DOHH2 (cell line): Measurements from ENCODE around the gene MST1.

Experiments
- H3F3A ChIP-seq: fragments of 200-600 bp; sonication (generic), shearing (Covaris generic); 2 replicates; pipeline ENCODE4 v1.6.0; 2016; ENCODE audit warnings: antibody characterized with exemption, mild to moderate bottlenecking; ENCODE audit not compliant: control insufficient read depth, insufficient read depth
- H3K27ac ChIP-seq: fragments of 200-600 bp; sonication (generic); 2 replicates; pipeline ENCODE4 v1.5.1; 2014; ENCODE audit warnings: low read depth, mild to moderate bottlenecking, low read length, moderate library complexity
- H3K27me3 ChIP-seq: fragments of 200-600 bp; sonication (generic); 2 replicates; pipeline ENCODE4 v1.6.1; 2014; ENCODE audit warnings: mild to moderate bottlenecking, low read length, mixed read lengths; ENCODE audit not compliant: control insufficient read depth
- H3K36me3 ChIP-seq: fragments of 200-600 bp; sonication (generic); 2 replicates; pipeline ENCODE4 v1.6.1; 2014; ENCODE audit warnings: mild to moderate bottlenecking, low read length, moderate library complexity, mixed read lengths; ENCODE audit not compliant: control insufficient read depth
- H3K4me1 ChIP-seq: fragments of 200-600 bp; sonication (generic); 2 replicates; pipeline ENCODE4 v1.6.1; 2014; ENCODE audit warnings: mild to moderate bottlenecking, low read length, mixed read lengths; ENCODE audit not compliant: control insufficient read depth
- H3K4me2 ChIP-seq: fragments of 200-600 bp; sonication (generic); 2 replicates; pipeline ENCODE4 v1.6.0; 2014; ENCODE audit warnings: mild to moderate bottlenecking, low read length, moderate library complexity
- H3K4me3 ChIP-seq: fragments of 200-600 bp; sonication (generic); 2 replicates; pipeline ENCODE4 v1.5.1; 2014; ENCODE audit warnings: mild to moderate bottlenecking, low read length, mixed read lengths
- H3K79me2 ChIP-seq: fragments of 200-600 bp; sonication (generic); 2 replicates; pipeline ENCODE4 v1.6.1; 2014; ENCODE audit warnings: mild to moderate bottlenecking, low read length, mixed read lengths; ENCODE audit not compliant: control insufficient read depth
- H3K9me2 ChIP-seq: fragments of 200-600 bp; sonication (generic); replicated peaks from 2 replicates; pipeline ENCODE4 v1.6.1; 2014; ENCODE audit warnings: mild to moderate bottlenecking, low read length, mixed read lengths; ENCODE audit not compliant: control insufficient read depth
- H3K9me3 ChIP-seq: fragments of 200-600 bp; sonication (generic); 2 replicates; pipeline ENCODE4 v1.6.1; 2014; ENCODE audit warnings: antibody characterized with exemption, low read length, mixed read lengths; ENCODE audit not compliant: control insufficient read depth, insufficient read depth
- H4K20me1 ChIP-seq: fragments of 200-600 bp; sonication (generic); 2 replicates; pipeline ENCODE4 v1.6.0; 2014; ENCODE audit warnings: low read depth, mild to moderate bottlenecking, antibody characterized with exemption, low read length, moderate library complexity; ENCODE audit not compliant: control insufficient read depth, insufficient read depth
- CTCF ChIP-seq: fragments of 200-600 bp; sonication (generic); IDR thresholded peaks from one replicate; pipeline ENCODE4 v1.5.1; 2014; ENCODE audit warnings: antibody characterized with exemption, mild to moderate bottlenecking, low read depth, low read length; ENCODE audit not compliant: poor library complexity, severe bottlenecking
- EZH2phosphoT487 ChIP-seq: fragments of 200-600 bp; sonication (generic); IDR thresholded peaks from 2 replicates; pipeline ENCODE4 v1.6.1; 2017; ENCODE audit warnings: borderline replicate concordance, mild to moderate bottlenecking, antibody characterized with exemption, low read length, moderate library complexity, mixed read lengths

The MST1 gene

GRCh38 chr3:49716169-49716568, 26.9 kb upstream of the MST1 start:
- no peak overlapping the region for H3K4me3 ChIP-seq
- H3K9me3 ChIP-seq, result no peaks in the 10 kb centered on the region
- H4K20me1 ChIP-seq, result no peaks in the 10 kb centered on the region
- no peaks in the 10 kb centered on the region for H3K79me2 ChIP-seq
- no peak overlapping the region for H3K4me2 ChIP-seq
- no peaks in the 10 kb centered on the region for H3F3A ChIP-seq
- no peak for TF ChIP-seq CTCF
- TF ChIP-seq EZH2phosphoT487, result no peak
- peaks cover 14% of the 10 kb centered on the region for H3K4me1 ChIP-seq
- H3K27ac ChIP-seq, result no peak overlapping the region
- peaks cover 20% of the 10 kb centered on the region for H3K36me3 ChIP-seq
- H3K27me3 ChIP-seq, result no peaks in the 10 kb centered on the region
- H3K9me2 ChIP-seq, result no peaks in the 10 kb centered on the region

GRCh38 chr3:49715611-49716121, 26.4 kb upstream of the MST1 start:
- peaks cover 15% of the 10 kb centered on the region for H3K36me3 ChIP-seq
- no peaks in the 10 kb centered on the region for H3K79me2 ChIP-seq
- peaks cover 14% of the 10 kb centered on the region for H3K4me1 ChIP-seq
- H3K9me3 ChIP-seq, result no peaks in the 10 kb centered on the region
- no peak for TF ChIP-seq EZH2phosphoT487
- H3K4me3 ChIP-seq, result no peak overlapping the region
- H3K27ac ChIP-seq, result no peak overlapping the region
- no peaks in the 10 kb centered on the region for H4K20me1 ChIP-seq
- no peaks in the 10 kb centered on the region for H3K9me2 ChIP-seq
- no peaks in the 10 kb centered on the region for H3K27me3 ChIP-seq
- no peaks in the 10 kb centered on the region for H3F3A ChIP-seq
- no peak overlapping the region for H3K4me2 ChIP-seq

GRCh38 chr3:49714728-49715550, 25.7 kb upstream of the MST1 start:
- H3K36me3 ChIP-seq, result peaks cover 10% of the 10 kb centered on the region; the same call in 1 of the 2 replicates
- no peaks in the 10 kb centered on the region for H3K27me3 ChIP-seq
- H3K4me2 ChIP-seq, result no peak overlapping the region
- no peak overlapping the region for H3K27ac ChIP-seq
- H3K79me2 ChIP-seq, result no peaks in the 10 kb centered on the region
- H3K4me3 ChIP-seq, result no peak overlapping the region
- no peaks in the 10 kb centered on the region for H3K9me2 ChIP-seq
- H3K4me1 ChIP-seq, result peaks cover 14% of the 10 kb centered on the region
- no peak for TF ChIP-seq CTCF
- TF ChIP-seq EZH2phosphoT487, result no peak
- H4K20me1 ChIP-seq, result no peaks in the 10 kb centered on the region
- no peaks in the 10 kb centered on the region for H3K9me3 ChIP-seq
- H3F3A ChIP-seq, result no peaks in the 10 kb centered on the region
